ENCODE results near the gene MSANTD1. TPM values are rescaled to one million over a fixed set of nuclear protein-coding genes. Genes with fewer than 3 reads are reported as not detected.

Gene MSANTD1
- total and polyA plus RNA-seq, 8 donors = 0.54 to 2.9 (median 1.0) TPM

DNA sequence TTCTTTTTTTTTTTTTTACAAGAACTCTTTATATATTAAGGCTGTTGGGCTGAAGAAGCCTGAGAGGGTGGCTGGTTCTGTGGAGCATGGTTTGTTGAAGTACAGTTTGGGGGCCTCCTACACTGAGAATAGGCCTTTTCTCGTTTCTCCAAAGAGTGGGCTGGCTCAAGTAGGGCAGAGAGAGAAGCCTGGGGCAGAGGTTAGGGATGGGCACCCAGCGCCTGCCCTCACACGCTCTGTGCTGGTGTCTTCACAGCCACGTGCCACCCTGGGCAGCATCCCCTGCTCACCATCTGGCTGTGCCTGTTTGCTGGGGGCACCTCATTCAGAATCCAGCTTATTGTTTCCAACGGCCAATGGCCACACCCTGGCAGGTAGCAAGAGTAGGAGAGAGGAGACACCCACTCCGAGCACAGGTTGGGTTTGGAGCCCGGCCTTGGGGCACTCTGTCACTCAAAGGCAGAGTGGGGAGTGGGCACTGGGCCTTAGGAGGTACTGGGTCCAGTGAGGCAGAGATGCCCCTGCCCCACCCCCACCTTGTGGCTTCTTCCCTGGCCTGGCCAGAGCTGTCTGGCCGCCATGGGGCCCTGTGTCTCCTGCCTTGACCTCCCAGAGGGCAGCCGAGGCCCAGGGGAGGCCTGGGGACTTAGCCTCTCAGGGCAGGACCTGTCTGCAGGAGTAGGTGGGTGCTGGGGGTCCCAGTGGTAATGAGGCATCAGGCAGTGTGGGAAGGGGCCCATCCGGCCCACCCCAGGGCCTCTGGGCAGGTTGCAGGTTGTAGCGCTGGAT is 2.9 kb downstream of the MSANTD1 start:
- H3K4me3 ChIP-seq = no peak overlapping the region
- H3K9me3 ChIP-seq = no peaks in the 10 kb centered on the region
- H3K27me3 ChIP-seq = no peaks in the 10 kb centered on the region
- TF ChIP-seq, protein P1, sequence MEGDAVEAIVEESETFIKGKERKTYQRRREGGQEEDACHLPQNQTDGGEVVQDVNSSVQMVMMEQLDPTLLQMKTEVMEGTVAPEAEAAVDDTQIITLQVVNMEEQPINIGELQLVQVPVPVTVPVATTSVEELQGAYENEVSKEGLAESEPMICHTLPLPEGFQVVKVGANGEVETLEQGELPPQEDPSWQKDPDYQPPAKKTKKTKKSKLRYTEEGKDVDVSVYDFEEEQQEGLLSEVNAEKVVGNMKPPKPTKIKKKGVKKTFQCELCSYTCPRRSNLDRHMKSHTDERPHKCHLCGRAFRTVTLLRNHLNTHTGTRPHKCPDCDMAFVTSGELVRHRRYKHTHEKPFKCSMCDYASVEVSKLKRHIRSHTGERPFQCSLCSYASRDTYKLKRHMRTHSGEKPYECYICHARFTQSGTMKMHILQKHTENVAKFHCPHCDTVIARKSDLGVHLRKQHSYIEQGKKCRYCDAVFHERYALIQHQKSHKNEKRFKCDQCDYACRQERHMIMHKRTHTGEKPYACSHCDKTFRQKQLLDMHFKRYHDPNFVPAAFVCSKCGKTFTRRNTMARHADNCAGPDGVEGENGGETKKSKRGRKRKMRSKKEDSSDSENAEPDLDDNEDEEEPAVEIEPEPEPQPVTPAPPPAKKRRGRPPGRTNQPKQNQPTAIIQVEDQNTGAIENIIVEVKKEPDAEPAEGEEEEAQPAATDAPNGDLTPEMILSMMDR (IDR thresholded peaks at IDR 0.05) = no peak
- DNase-seq = peak in 4 of 6 donors; percentile 7 to 51 (median 26)
- no peaks in the 10 kb centered on the region for H3K4me1 ChIP-seq
- no peak for ATAC-seq
- peaks cover 0 to 7% (median 0%) of the 10 kb centered on the region in 3 donors for H3K36me3 ChIP-seq
- intact Hi-C loops (cut with DNase I) = no loop called here
- no peak overlapping the region for H3K27ac ChIP-seq
- no peak for FAIRE-seq
- 93 to 98% methylated on average over 11 of the region's 11 CpGs for WGBS, 2 donors

DNA sequence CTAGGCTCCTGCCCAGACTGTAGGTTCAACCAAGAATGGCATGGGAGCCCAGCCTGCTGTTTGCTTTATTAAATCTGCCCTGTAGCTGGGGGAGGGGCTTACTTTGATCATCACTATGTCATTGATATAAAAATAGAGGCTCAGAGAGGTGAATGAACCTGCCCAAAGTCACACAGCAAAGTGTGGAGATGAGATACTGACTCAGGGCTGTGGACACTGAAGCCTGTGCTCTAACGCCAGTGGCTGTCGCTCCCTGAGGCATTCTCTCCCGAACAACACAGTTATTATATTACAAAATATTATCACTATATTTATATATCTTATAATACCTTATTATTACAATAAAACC is 3.5 kb downstream of the MSANTD1 start:
- Histone ChIP-seq H3K27me3 (no peaks in the 10 kb centered on the region), H3K27ac (no peak overlapping the region), H3K9me3 (no peaks in the 10 kb centered on the region), H3K4me1 (no peaks in the 10 kb centered on the region), H3K4me3 (no peak overlapping the region), H3K36me3 (peaks cover 0 to 7% (median 0%) of the 10 kb centered on the region in 3 donors)
- 94 to 95% methylated on average over 3 of the region's 3 CpGs for WGBS, 2 donors
- TF ChIP-seq, protein P1 (IDR thresholded peaks at IDR 0.05) = no peak
- DNase-seq (no peak), FAIRE-seq (no peak), ATAC-seq (no peak)
- intact Hi-C loops (cut with DNase I) = no loop called here

DNA sequence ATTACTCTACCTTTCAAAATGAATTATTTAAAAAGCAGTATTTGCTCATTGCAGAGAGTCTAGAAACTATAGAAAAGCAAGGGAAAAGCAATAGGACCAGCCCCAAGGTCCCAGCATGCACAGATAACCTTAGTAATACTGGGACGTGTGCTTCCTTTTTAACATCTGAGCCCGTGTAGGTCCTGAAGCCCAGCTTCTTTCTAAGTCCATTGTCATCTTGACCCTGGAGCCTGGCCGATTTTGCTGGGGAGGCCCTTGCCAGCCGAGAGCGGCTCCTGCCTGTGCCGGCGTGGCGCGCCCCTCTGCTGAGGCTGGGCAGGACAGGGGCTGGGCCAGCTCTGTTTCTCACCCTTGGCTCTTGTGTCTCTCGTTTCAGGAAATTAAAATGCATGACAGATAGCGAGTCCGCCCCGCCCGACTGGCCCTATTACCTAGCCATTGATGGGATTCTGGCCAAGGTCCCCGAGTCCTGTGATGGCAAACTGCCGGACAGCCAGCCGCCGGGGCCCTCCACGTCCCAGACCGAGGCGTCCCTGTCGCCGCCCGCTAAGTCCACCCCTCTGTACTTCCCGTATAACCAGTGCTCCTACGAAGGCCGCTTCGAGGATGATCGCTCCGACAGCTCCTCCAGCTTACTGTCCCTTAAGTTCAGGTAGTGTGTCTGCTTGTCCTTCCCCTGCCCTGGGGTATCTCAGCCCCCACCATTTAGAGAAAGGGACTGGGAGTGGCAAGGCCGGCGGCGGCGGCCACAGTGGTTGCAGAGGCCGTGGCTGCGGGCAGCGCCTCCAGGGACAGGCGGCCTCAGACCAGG is 4.1 kb downstream of the MSANTD1 start:
- Histone ChIP-seq H3K36me3 (peaks cover 0 to 7% (median 0%) of the 10 kb centered on the region in 3 donors), H3K9me3 (no peaks in the 10 kb centered on the region), H3K4me3 (no peak overlapping the region), H3K27me3 (no peaks in the 10 kb centered on the region), H3K4me1 (no peaks in the 10 kb centered on the region), H3K27ac (no peak overlapping the region)
- TF ChIP-seq, protein P1 (IDR thresholded peaks at IDR 0.05) = no peak
- WGBS, 2 donors = 91 to 92% methylated on average over 38 of the region's 38 CpGs
- FAIRE-seq = no peak
- ATAC-seq = no peak
- intact Hi-C loops (cut with DNase I) = no loop called here
- peak in 3 of 6 donors; percentile 8 to 68 (median 50) for DNase-seq

DNA sequence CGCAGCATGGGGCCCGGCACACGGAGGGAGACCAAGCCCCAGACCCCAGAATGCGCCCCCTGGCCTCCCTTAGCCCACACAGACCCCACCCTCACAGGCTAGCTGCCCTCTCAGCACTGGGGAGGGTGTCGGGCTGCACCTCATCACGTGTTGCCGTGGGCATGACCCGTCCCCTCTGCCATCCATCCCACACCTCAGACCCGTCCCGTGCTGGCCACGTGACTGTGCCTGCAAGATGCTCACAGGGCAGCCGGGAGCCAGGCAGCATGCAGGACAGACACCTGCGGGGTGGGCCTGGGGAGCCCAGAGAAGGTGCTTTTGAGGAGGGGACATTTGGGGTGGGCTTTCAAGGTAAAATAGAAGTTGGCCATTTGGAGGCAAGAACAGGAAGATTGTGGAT is 4.8 kb downstream of the MSANTD1 start:
- WGBS, 2 donors = 90 to 94% methylated on average over 12 to 13 of the region's 13 CpGs
- intact Hi-C loops (cut with DNase I) = no loop called here
- Histone ChIP-seq H3K27ac (no peak overlapping the region), H3K27me3 (no peaks in the 10 kb centered on the region), H3K36me3 (peaks cover 0 to 7% (median 0%) of the 10 kb centered on the region in 3 donors), H3K4me1 (no peaks in the 10 kb centered on the region), H3K9me3 (no peaks in the 10 kb centered on the region), H3K4me3 (no peak overlapping the region)
- peak in 3 of 6 donors; percentile 5 to 60 (median 52) for DNase-seq
- no peak for ATAC-seq
- no peak for FAIRE-seq
- TF ChIP-seq, protein P1 (IDR thresholded peaks at IDR 0.05) = no peak

Measured in pancreas (tissue), 10 donors.